GM12878 (cell line): ENCODE data around the gene TGIF2. TPM values are rescaled to one million over a fixed set of nuclear protein-coding genes. Genes with fewer than 3 reads are reported as not detected.

Experiments
- ATAC-seq: fragments of 200-7000 bp; cut with Tn5 transposase; 3 replicates; pipeline ENCODE4 v1.9.1; 2020; ENCODE audit warnings: mild to moderate bottlenecking, moderate library complexity
- BruUV-seq: library from RNA; stranded (reverse); fragments of 400-500 nt; replicated peaks from 2 replicates; lab custom pipeline; 2021; lab: Mats Ljungman, UMichigan
- CTCF ChIA-PET: fragments of 300-600 bp; sonication (Branson Sonifier 250); formaldehyde crosslinking; extraction: SDS; loops from one replicate; lab custom pipeline; 2021; ENCODE audit warnings: inconsistent platforms; lab: Yijun Ruan, JAX
- POLR2A ChIA-PET: fragments of 350-600 bp; formaldehyde crosslinking; extraction: SDS; loops from one replicate; lab custom pipeline; 2021; ENCODE audit warnings: inconsistent platforms; lab: Charles Lee
- RAD21 ChIA-PET: fragments of 300-600 bp; sonication (Branson Sonifier 250); formaldehyde crosslinking; loops from one replicate; lab custom pipeline; 2023; ENCODE audit warnings: antibody characterized with exemption; ENCODE audit not compliant: unreplicated experiment; lab: Charles Lee
- SMC1A ChIA-PET: fragments of 300-600 bp; sonication (Branson Sonifier 250); formaldehyde crosslinking; loops from one replicate; lab custom pipeline; 2023; ENCODE audit not compliant: unreplicated experiment, uncharacterized antibody; lab: Charles Lee
- DNase-seq: peaks from one replicate; pipeline ENCODE4 v3.0.0-alpha.2; 2011; ENCODE audit warnings: low read depth, low spot score
- FAIRE-seq: peaks from 3 replicates; lab custom pipeline; 2011; peaks lifted over from hg19 to GRCh38; lab: Jason Lieb, UNC
- H2AFZ ChIP-seq: 2 replicates; pipeline ENCODE4 v1.6.0; 2011; ENCODE audit warnings: low read depth, low read length, control low read depth; ENCODE audit not compliant: control insufficient read depth
- H3K27ac ChIP-seq: 2 replicates; pipeline ENCODE4 v1.5.1; 2011; ENCODE audit warnings: control low read depth; ENCODE audit not compliant: control insufficient read depth, insufficient read depth
- H3K27me3 ChIP-seq, 2 experiments: replicated peaks in 1 of 2; 2 replicates each; pipeline versions ENCODE4 v1.6.0 to v1.6.1; 2011; ENCODE audit warnings: low read length in 1 of 2; ENCODE audit not compliant: control insufficient read depth in 2 of 2, insufficient read depth in 2 of 2
- H3K36me3 ChIP-seq, 2 experiments: 2 replicates each; pipeline ENCODE4 v1.5.1; 2011; ENCODE audit warnings: low read length in 1 of 2; ENCODE audit not compliant: control insufficient read depth in 2 of 2, insufficient read depth in 2 of 2
- H3K4me1 ChIP-seq: 2 replicates; pipeline ENCODE4 v1.6.1; 2011; ENCODE audit warnings: mild to moderate bottlenecking, low read length, moderate library complexity, mixed read lengths; ENCODE audit not compliant: control insufficient read depth, insufficient read depth
- H3K4me2 ChIP-seq: 2 replicates; pipeline ENCODE4 v1.6.0; 2011; ENCODE audit warnings: control low read depth; ENCODE audit not compliant: control insufficient read depth, insufficient read depth
- H3K4me3 ChIP-seq: fragments of 200-600 bp; sonication (generic); 2 replicates; pipeline ENCODE4 v1.5.1; 2016
- H3K79me2 ChIP-seq: 2 replicates; pipeline ENCODE4 v1.6.0; 2011; ENCODE audit warnings: low read length; ENCODE audit not compliant: control insufficient read depth, insufficient read depth
- H3K9ac ChIP-seq: 2 replicates; pipeline ENCODE4 v1.8.0; 2011; ENCODE audit warnings: low read length, control low read depth, mixed read lengths; ENCODE audit not compliant: control insufficient read depth, insufficient read depth
- H3K9me3 ChIP-seq: replicated peaks from 3 replicates; pipeline ENCODE4 v1.5.1; 2011; ENCODE audit warnings: mild to moderate bottlenecking, low read length; ENCODE audit not compliant: control insufficient read depth, insufficient read depth
- H4K20me1 ChIP-seq: 2 replicates; pipeline ENCODE4 v1.6.0; 2011; ENCODE audit not compliant: control insufficient read depth, insufficient read depth
- IKZF1 ChIP-seq: fragments of 450-650 bp; conservative IDR thresholded peaks from 2 replicates; pipeline ENCODE4 v1.6.1; 2017; ENCODE audit warnings: antibody characterized with exemption, mild to moderate bottlenecking
- IRF3 ChIP-seq: fragments of 450-650 bp; IDR thresholded peaks from 2 replicates; pipeline ENCODE4 v1.6.1; 2014; ENCODE audit warnings: mild to moderate bottlenecking
- LARP7 ChIP-seq: fragments of 450-650 bp; IDR thresholded peaks from 2 replicates; pipeline ENCODE4 v1.6.1; 2017; ENCODE audit warnings: mild to moderate bottlenecking
- MEF2A ChIP-seq: IDR thresholded peaks from 2 replicates; pipeline ENCODE4 v1.6.1; 2011; ENCODE audit warnings: low read depth, mild to moderate bottlenecking, low read length, moderate library complexity; ENCODE audit not compliant: insufficient read depth
- MTA2 ChIP-seq: fragments of 450-650 bp; IDR thresholded peaks from 2 replicates; pipeline ENCODE4 v1.6.1; 2016; ENCODE audit warnings: low read depth, mild to moderate bottlenecking, moderate library complexity
- POLR2AphosphoS2 ChIP-seq: IDR thresholded peaks from 2 replicates; pipeline ENCODE4 v1.6.1; 2011; ENCODE audit warnings: low read depth, mild to moderate bottlenecking, low read length, improper control_type of control experiment, moderate library complexity
- RFX5 ChIP-seq: IDR thresholded peaks from 2 replicates; pipeline ENCODE4 v1.6.1; 2011; ENCODE audit warnings: low read depth, low read length, improper control_type of control experiment
- TCF7 ChIP-seq: IDR thresholded peaks from 2 replicates; pipeline ENCODE4 v1.6.1; 2014; ENCODE audit warnings: antibody characterized with exemption, borderline replicate concordance
- WGBS: methylation state at CpG from one replicate; pipeline ENCODE4 v1.1.6; 2016; ENCODE audit warnings: low lambda C conversion rate; ENCODE audit not compliant: insufficient replicate concordance, insufficient coverage; ENCODE audit errors: missing lambda C conversion rate; 5-methylcytosine and 5-hydroxymethylcytosine counted together
- in situ Hi-C: fragments of 300-500 bp; cut with MboI; formaldehyde crosslinking; loops from 9 replicates; pipeline ENCODE4 v1.14.3; 2018; ENCODE audit warnings: mixed read lengths
- intact Hi-C: fragments of 100-400 bp; cut with micrococcal nuclease; formaldehyde crosslinking; loops from one replicate; pipeline ENCODE4 v1.14.2; 2022; ENCODE audit not compliant: unreplicated experiment
- polyA plus RNA-seq, 11 experiments: library from polyadenylated mRNA; depleted of rRNA in 4 of 11; unstranded in 6 of 11; stranded (reverse) in 5 of 11; fragments of >200 nt; fragmentation: Nextera tagmentation in 4 of 11; fragmentation: Illumina TruSeq in 1 of 11; extraction: Ambion mirVana in 4 of 11; extraction: Trizol in 1 of 11; gene quantifications; 1 replicate in 1 of 11; 2 replicates in 10 of 11; pipeline versions ENCODE4 v1.2.1 to v1.2.3, GENCODE V29; 2011 to 2016; ENCODE audit warnings: inconsistent platforms in 2 of 11, missing spikeins in 2 of 11, low read depth in 1 of 11
- total RNA-seq, 4 experiments: library from RNA; depleted of rRNA in 3 of 4; stranded (reverse); fragments of >200 nt in 3 of 4; fragmentation: Illumina TruSeq in 1 of 4; extraction: Trizol in 1 of 4; gene quantifications; 2 replicates each; pipeline versions ENCODE4 v1.2.1 to v1.2.3, GENCODE V29; 2013 to 2021
- TF ChIP-seq, protein P1 (sequence below): fragments of 150-350 bp; IDR thresholded peaks from 2 replicates; pipeline ENCODE4 v1.6.1; 2016; ENCODE audit warnings: low read depth, low read length
- TF ChIP-seq, protein P2 (sequence below): fragments of 450-650 bp; IDR thresholded peaks from 2 replicates; pipeline ENCODE4 v1.6.1; 2017; ENCODE audit warnings: mild to moderate bottlenecking, moderate library complexity

TGIF2 gene
- total and polyA plus RNA-seq, 10 of the 15 experiments (the other 5 are each of a cell fraction or from before 2014, with no cell fraction given), result 13.1 to 47.1 (median 36.6) TPM

DNA sequence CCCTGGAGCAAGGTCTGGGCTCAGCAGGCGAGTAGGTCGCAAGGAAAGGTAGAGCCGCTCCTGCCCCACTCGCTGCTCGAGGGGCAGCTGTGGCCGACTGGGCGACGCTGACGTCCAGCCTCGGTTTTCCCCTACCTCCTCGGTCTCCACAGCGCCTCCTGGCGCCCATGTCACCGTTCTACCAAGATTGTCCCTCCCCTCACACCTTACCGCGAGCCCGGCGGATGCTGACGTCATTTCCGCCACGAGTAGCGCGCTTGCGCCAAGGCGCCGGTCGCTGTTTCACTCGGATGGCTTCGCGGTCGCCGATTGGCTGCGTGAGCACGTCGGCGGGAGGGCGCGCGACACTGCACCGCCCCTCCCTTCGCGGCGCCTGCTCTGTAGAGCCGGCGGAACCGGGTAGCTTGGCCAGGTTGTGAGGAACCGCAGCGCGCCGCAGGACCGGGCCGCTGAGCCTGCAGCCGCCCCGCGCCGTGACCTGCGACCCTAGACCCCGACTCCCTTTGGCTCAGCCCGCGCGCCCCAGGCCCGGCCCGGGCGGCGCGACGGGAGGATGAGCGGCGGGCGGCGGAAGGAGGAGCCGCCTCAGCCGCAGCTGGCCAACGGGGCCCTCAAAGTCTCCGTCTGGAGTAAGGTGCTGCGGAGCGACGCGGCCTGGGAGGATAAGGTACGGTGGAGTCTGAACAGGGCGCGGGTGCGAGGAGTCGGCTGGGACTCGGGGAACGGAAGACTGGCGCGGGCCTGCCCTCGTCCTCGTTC is 32.2 kb downstream of the TGIF2 start, which contains the start of gene RAB5IF:
Gene RAB5IF (plus strand): TSS at position 381 of the 759 bp plus-strand sequence. CDS start 173 bp downstream, at position 554.
- peaks cover 35% of the 10 kb centered on the region for H3K79me2 ChIP-seq
- intact Hi-C loops (loop anchor here (1.0 to 10.0 kb wide), 3 partner anchors 32 to 259 kb away; partner anchors contain the start of gene TGIF2), in situ Hi-C loops (no loop called here)
- no peaks in the 10 kb centered on the region for H4K20me1 ChIP-seq
- H3K9me3 ChIP-seq, result no peaks in the 10 kb centered on the region
- no TSS peak for BruUV-seq
- H2AFZ ChIP-seq, result peak within 1 kb of the TSS; percentile 83
- DNase-seq, result peak; percentile 99
- peaks cover 20% of the 10 kb centered on the region for H3K4me1 ChIP-seq
- peaks cover 9% of the 10 kb centered on the region in 2 experiments for H3K36me3 ChIP-seq
- no peaks in the 10 kb centered on the region for H3K27me3 ChIP-seq
- RAD21 ChIA-PET, result interaction anchor here (0.7 to 4.0 kb wide), 19 partner anchors 8 to 453 kb away, joined by 3 to 92 read pairs (median 3); partner anchors contain the start of genes NDRG3 and TGIF2
- peak; percentile 97 for FAIRE-seq
- CTCF ChIA-PET, result interaction anchor here (0.8 to 9.4 kb wide), 24 partner anchors 11 to 866 kb away, joined by 3 to 94 read pairs (median 4); partner anchors contain the start of genes DSN1 and TGIF2
- ATAC-seq, result peak; percentile 92
- peak within 1 kb of the TSS; percentile 77 for H3K4me2 ChIP-seq
- H3K4me3 ChIP-seq, result peak within 1 kb of the TSS; percentile 98
- POLR2A ChIA-PET, result interaction anchor here (0.6 to 4.1 kb wide), 13 partner anchors 10 to 270 kb away, joined by 3 to 87 read pairs (median 9); partner anchors contain the start of gene TGIF2
- SMC1A ChIA-PET, result interaction anchor here (0.8 to 8.6 kb wide), 14 partner anchors 10 to 277 kb away, joined by 3 to 87 read pairs (median 6); partner anchors contain the start of gene TGIF2
- WGBS, result under 1% methylated on average over 90 of the region's 90 CpGs
- H3K9ac ChIP-seq, result peak within 1 kb of the TSS; percentile 98
- peak within 1 kb of the TSS; percentile 97 for H3K27ac ChIP-seq
- TF ChIP-seq IKZF1 (peak; percentile 96), MEF2A (no peak), POLR2AphosphoS2 (peak; percentile 77), LARP7 (peak; percentile 80), RFX5 (peak; percentile 81; the same call in 1 of the 2 replicates), MTA2 (no peak; the same call in 1 of the 2 replicates), TCF7 (no peak), IRF3 (no peak; the same call in 1 of the 2 replicates)
- TF ChIP-seq, protein P1, sequence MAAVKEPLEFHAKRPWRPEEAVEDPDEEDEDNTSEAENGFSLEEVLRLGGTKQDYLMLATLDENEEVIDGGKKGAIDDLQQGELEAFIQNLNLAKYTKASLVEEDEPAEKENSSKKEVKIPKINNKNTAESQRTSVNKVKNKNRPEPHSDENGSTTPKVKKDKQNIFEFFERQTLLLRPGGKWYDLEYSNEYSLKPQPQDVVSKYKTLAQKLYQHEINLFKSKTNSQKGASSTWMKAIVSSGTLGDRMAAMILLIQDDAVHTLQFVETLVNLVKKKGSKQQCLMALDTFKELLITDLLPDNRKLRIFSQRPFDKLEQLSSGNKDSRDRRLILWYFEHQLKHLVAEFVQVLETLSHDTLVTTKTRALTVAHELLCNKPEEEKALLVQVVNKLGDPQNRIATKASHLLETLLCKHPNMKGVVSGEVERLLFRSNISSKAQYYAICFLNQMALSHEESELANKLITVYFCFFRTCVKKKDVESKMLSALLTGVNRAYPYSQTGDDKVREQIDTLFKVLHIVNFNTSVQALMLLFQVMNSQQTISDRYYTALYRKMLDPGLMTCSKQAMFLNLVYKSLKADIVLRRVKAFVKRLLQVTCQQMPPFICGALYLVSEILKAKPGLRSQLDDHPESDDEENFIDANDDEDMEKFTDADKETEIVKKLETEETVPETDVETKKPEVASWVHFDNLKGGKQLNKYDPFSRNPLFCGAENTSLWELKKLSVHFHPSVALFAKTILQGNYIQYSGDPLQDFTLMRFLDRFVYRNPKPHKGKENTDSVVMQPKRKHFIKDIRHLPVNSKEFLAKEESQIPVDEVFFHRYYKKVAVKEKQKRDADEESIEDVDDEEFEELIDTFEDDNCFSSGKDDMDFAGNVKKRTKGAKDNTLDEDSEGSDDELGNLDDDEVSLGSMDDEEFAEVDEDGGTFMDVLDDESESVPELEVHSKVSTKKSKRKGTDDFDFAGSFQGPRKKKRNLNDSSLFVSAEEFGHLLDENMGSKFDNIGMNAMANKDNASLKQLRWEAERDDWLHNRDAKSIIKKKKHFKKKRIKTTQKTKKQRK, result no peak
- TF ChIP-seq, protein P2, sequence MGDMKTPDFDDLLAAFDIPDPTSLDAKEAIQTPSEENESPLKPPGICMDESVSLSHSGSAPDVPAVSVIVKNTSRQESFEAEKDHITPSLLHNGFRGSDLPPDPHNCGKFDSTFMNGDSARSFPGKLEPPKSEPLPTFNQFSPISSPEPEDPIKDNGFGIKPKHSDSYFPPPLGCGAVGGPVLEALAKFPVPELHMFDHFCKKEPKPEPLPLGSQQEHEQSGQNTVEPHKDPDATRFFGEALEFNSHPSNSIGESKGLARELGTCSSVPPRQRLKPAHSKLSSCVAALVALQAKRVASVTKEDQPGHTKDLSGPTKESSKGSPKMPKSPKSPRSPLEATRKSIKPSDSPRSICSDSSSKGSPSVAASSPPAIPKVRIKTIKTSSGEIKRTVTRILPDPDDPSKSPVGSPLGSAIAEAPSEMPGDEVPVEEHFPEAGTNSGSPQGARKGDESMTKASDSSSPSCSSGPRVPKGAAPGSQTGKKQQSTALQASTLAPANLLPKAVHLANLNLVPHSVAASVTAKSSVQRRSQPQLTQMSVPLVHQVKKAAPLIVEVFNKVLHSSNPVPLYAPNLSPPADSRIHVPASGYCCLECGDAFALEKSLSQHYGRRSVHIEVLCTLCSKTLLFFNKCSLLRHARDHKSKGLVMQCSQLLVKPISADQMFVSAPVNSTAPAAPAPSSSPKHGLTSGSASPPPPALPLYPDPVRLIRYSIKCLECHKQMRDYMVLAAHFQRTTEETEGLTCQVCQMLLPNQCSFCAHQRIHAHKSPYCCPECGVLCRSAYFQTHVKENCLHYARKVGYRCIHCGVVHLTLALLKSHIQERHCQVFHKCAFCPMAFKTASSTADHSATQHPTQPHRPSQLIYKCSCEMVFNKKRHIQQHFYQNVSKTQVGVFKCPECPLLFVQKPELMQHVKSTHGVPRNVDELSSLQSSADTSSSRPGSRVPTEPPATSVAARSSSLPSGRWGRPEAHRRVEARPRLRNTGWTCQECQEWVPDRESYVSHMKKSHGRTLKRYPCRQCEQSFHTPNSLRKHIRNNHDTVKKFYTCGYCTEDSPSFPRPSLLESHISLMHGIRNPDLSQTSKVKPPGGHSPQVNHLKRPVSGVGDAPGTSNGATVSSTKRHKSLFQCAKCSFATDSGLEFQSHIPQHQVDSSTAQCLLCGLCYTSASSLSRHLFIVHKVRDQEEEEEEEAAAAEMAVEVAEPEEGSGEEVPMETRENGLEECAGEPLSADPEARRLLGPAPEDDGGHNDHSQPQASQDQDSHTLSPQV, result peak; percentile 27; the same call in 1 of the 2 replicates
